B cell (primary cell): Measurements from ENCODE around the gene ADCY2. TPM values are rescaled to one million over a fixed set of nuclear protein-coding genes. Genes with fewer than 3 reads are reported as not detected.

Experiments
- ATAC-seq: fragments of 200-7000 bp; cut with Tn5 transposase; one replicate; pipeline ENCODE4 v1.10.0; 2021; ENCODE audit warnings: low read depth, mild to moderate bottlenecking, moderate number of reproducible peaks, moderate library complexity
- CTCF ChIA-PET: fragments of 350-600 bp; sonication (Branson Sonifier 250); formaldehyde crosslinking; loops from one replicate; lab custom pipeline; 2021; ENCODE audit warnings: antibody characterized with exemption, inconsistent platforms; lab: Charles Lee
- POLR2A ChIA-PET: fragments of 350-600 bp; sonication (Branson Sonifier 250); formaldehyde crosslinking; loops from one replicate; lab custom pipeline; 2021; ENCODE audit warnings: antibody characterized with exemption; lab: Charles Lee
- DNase-seq: peaks from one replicate; pipeline ENCODE4 v3.0.0; 2013
- H2AFZ ChIP-seq: 2 replicates; pipeline ENCODE4 v1.6.1; 2012; ENCODE audit warnings: mild to moderate bottlenecking, low read depth, low read length; ENCODE audit not compliant: insufficient read depth, poor library complexity, severe bottlenecking
- H3K27ac ChIP-seq, 2 donors: 1 replicate in 1 of 2; 2 replicates in 1 of 2; pipeline ENCODE4 v1.5.1; 2012 to 2013; ENCODE audit warnings: low read length in 2 of 2, mild to moderate bottlenecking in 2 of 2, moderate library complexity in 1 of 2
- H3K27me3 ChIP-seq, 4 experiments: fragments of 200-600 bp in 1 of 4; sonication (generic) in 1 of 4; replicated peaks in 1 of 4; 1 replicate in 2 of 4; 2 replicates in 2 of 4; pipeline versions ENCODE4 v1.6.1 to v1.7.0; 2013 to 2016; ENCODE audit warnings: low read length in 3 of 4, mild to moderate bottlenecking in 2 of 4, mixed read lengths in 1 of 4, moderate library complexity in 1 of 4; ENCODE audit not compliant: insufficient read depth in 4 of 4, control insufficient read depth in 3 of 4; ENCODE audit errors: control extremely low read depth in 1 of 4
- H3K36me3 ChIP-seq, 2 experiments: replicated peaks in 1 of 2; 1 replicate in 1 of 2; 2 replicates in 1 of 2; pipeline versions ENCODE4 v1.6.1 to v1.7.1; 2013; ENCODE audit warnings: low read length in 1 of 2; ENCODE audit not compliant: insufficient read depth in 2 of 2, control insufficient read depth in 1 of 2; ENCODE audit errors: control extremely low read depth in 1 of 2, extremely low read depth in 1 of 2
- H3K4me1 ChIP-seq, 2 donors: fragments of 200-600 bp in 1 of 2; sonication (generic) in 1 of 2; 1 replicate in 1 of 2; 2 replicates in 1 of 2; pipeline versions ENCODE4 v1.5.1 to v1.6.1; 2013 to 2017; ENCODE audit warnings: low read length in 2 of 2; ENCODE audit not compliant: control insufficient read depth in 2 of 2, insufficient read depth in 2 of 2
- H3K4me2 ChIP-seq: replicated peaks from 2 replicates; pipeline ENCODE3; 2012; ENCODE audit warnings: mild to moderate bottlenecking, low read depth, low read length; ENCODE audit not compliant: poor library complexity, severe bottlenecking
- H3K4me3 ChIP-seq, 5 experiments: fragments of 200-600 bp in 1 of 5; sonication (generic) in 1 of 5; 1 replicate in 3 of 5; 2 replicates in 2 of 5; pipeline versions ENCODE4 v1.5.1 to v1.7.0; 2011 to 2016; ENCODE audit warnings: low read length in 4 of 5, mild to moderate bottlenecking in 4 of 5, low read depth in 2 of 5, control low read depth in 1 of 5, moderate library complexity in 1 of 5; ENCODE audit not compliant: insufficient read depth in 1 of 5; ENCODE audit errors: control extremely low read depth in 1 of 5, extremely low read depth in 1 of 5
- H3K79me2 ChIP-seq: fragments of 200-600 bp; sonication (generic); one replicate; pipeline ENCODE4 v1.6.0; 2016; ENCODE audit warnings: low read length; ENCODE audit not compliant: control insufficient read depth, insufficient read depth
- H3K9ac ChIP-seq: fragments of 200-600 bp; sonication (generic); 2 replicates; pipeline ENCODE4 v1.6.1; 2017; ENCODE audit warnings: mild to moderate bottlenecking, low read length, moderate library complexity
- H3K9me3 ChIP-seq, 3 donors: one replicate each; pipeline versions ENCODE4 v1.6.1 to v1.7.1; 2013; ENCODE audit warnings: low read length in 2 of 3; ENCODE audit not compliant: control insufficient read depth in 2 of 3, insufficient read depth in 1 of 3; ENCODE audit errors: control extremely low read depth in 1 of 3
- H4K20me1 ChIP-seq: 2 replicates; pipeline ENCODE4 v1.6.0; 2012; ENCODE audit warnings: mild to moderate bottlenecking, low read length; ENCODE audit not compliant: insufficient read depth, control insufficient read depth, poor library complexity, severe bottlenecking
- H3K27ac Mint-ChIP-seq: one replicate; pipeline ENCODE4 v1.8.0; 2021; ENCODE audit warnings: mixed read lengths
- H3K27me3 Mint-ChIP-seq: one replicate; pipeline ENCODE4 v1.8.0; 2021; ENCODE audit warnings: mixed read lengths
- H3K4me1 Mint-ChIP-seq: one replicate; pipeline ENCODE4 v1.8.0; 2021; ENCODE audit warnings: mixed read lengths
- H3K4me3 Mint-ChIP-seq: one replicate; pipeline ENCODE4 v1.8.0; 2021; ENCODE audit warnings: mixed read lengths
- H3K9me3 Mint-ChIP-seq: one replicate; pipeline ENCODE4 v1.8.0; 2022; ENCODE audit warnings: mixed read lengths; ENCODE audit not compliant: insufficient read depth
- EZH2 ChIP-seq: IDR thresholded peaks from 2 replicates; pipeline ENCODE4 v1.6.1; 2012; ENCODE audit warnings: borderline replicate concordance, low read depth, mild to moderate bottlenecking, moderate library complexity, low read length; ENCODE audit not compliant: insufficient read depth, poor library complexity, severe bottlenecking
- WGBS: methylation state at CpG from one replicate; pipeline ENCODE4 v1.1.5; 2013; ENCODE audit warnings: missing lambda C conversion rate; ENCODE audit not compliant: insufficient coverage; 5-methylcytosine and 5-hydroxymethylcytosine counted together
- intact Hi-C: fragments of 100-400 bp; cut with micrococcal nuclease; formaldehyde crosslinking; loops from one replicate; pipeline ENCODE4 v1.10.0; 2022
- polyA plus RNA-seq: library from polyadenylated mRNA; depleted of rRNA; stranded (reverse); fragments of >200 nt; gene quantifications from 2 replicates; pipeline ENCODE4 v1.2.3, GENCODE V29; 2012
- total RNA-seq, 2 donors: library from RNA; stranded (reverse); fragments of 120-200 nt in 1 of 2; gene quantifications; 1 replicate in 1 of 2; 2 replicates in 1 of 2; pipeline versions ENCODE4 v1.2.3 to v1.2.4, GENCODE V29; 2013 to 2022
- TF ChIP-seq, protein P1 (sequence below): fragments of 200-600 bp; IDR thresholded peaks from one replicate; pipeline ENCODE4 v1.8.0; 2022; ENCODE audit warnings: antibody characterized with exemption, mild to moderate bottlenecking

The ADCY2 gene
- total and polyA plus RNA-seq, 2 donors (not counting 1 experiment from before 2014, with no cell fraction given): not detected

DNA sequence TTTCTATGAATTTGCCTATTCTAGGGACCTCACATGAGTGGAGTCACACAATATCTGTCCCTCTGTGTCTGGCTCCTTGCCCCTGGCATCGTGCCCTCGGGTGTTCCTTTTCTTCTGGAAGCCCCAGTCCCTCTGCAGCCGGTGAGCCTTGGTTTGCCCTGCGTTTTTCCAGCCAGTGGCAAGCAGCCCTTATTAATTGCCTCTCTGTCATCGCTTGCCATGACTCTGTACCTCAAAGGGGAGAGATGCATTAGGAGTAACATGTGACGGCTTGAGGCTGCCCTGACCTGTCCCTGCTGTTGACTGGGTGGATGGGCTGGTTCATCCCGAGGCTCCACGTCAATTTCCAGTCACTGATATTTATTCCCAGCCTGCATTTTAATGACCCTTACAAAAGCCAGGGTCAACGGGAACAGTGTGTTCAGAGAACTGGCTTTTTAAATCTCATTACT, 367.7 kb downstream of the ADCY2 start:
- CTCF ChIA-PET: no interaction called here
- intact Hi-C loops: no loop called here

DNA sequence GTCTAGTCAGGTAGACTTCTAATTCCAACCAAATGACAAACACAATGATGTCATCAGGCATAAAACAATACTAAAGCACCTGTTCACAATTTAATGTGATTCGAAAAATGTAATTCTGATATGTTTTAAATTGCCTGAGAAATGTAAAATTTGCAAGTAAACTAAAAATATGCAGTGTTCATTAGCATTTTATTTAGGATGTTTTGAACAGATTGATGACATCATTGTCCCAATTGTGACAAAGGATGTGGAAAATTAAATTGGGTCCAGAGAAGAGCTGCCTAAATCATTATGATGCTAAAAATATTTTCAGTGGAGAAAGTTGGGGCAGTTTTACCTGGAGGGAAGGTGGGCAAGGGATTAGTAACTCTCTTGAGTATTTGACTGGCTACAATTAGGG, 368.5 kb downstream of the ADCY2 start:
- peaks cover 14% of the 10 kb centered on the region for H3K27me3 Mint-ChIP-seq
- no CpG with 5 or more reads among the region's 1 CpG for WGBS
- ATAC-seq: no peak
- ChIA-PET CTCF (no interaction called here), POLR2A (no interaction called here)
- intact Hi-C loops: no loop called here
- no peaks in the 10 kb centered on the region for H3K79me2 ChIP-seq
- no peak overlapping the region for H3K27ac ChIP-seq
- H2AFZ ChIP-seq: no peak overlapping the region
- no peak overlapping the region for H3K9ac ChIP-seq
- no peaks in the 10 kb centered on the region for H3K4me1 Mint-ChIP-seq
- DNase-seq: no peak
- no peaks in the 10 kb centered on the region for H3K27me3 ChIP-seq
- TF ChIP-seq, protein P1, sequence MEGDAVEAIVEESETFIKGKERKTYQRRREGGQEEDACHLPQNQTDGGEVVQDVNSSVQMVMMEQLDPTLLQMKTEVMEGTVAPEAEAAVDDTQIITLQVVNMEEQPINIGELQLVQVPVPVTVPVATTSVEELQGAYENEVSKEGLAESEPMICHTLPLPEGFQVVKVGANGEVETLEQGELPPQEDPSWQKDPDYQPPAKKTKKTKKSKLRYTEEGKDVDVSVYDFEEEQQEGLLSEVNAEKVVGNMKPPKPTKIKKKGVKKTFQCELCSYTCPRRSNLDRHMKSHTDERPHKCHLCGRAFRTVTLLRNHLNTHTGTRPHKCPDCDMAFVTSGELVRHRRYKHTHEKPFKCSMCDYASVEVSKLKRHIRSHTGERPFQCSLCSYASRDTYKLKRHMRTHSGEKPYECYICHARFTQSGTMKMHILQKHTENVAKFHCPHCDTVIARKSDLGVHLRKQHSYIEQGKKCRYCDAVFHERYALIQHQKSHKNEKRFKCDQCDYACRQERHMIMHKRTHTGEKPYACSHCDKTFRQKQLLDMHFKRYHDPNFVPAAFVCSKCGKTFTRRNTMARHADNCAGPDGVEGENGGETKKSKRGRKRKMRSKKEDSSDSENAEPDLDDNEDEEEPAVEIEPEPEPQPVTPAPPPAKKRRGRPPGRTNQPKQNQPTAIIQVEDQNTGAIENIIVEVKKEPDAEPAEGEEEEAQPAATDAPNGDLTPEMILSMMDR: no peak
- TF ChIP-seq EZH2: no peak
- no peaks in the 10 kb centered on the region for H3K36me3 ChIP-seq
- H3K4me2 ChIP-seq: no peak overlapping the region
- H3K9me3 Mint-ChIP-seq: peaks cover 2% of the 10 kb centered on the region
- no peak overlapping the region for H3K4me3 Mint-ChIP-seq
- H3K4me3 ChIP-seq: no peak overlapping the region
- no peaks in the 10 kb centered on the region for H3K9me3 ChIP-seq
- H3K4me1 ChIP-seq: no peaks in the 10 kb centered on the region
- H3K27ac Mint-ChIP-seq: no peak overlapping the region
- H4K20me1 ChIP-seq: no peaks in the 10 kb centered on the region

More for the DNA sequence above, 367.7 kb downstream of the ADCY2 start:
- Histone ChIP-seq H2AFZ (no peak overlapping the region), H3K27ac (no peak overlapping the region), H3K27me3 (no peaks in the 10 kb centered on the region), H3K9me3 (no peaks in the 10 kb centered on the region), H3K36me3 (no peaks in the 10 kb centered on the region), H3K4me3 (no peak overlapping the region), H4K20me1 (no peaks in the 10 kb centered on the region), H3K4me2 (no peak overlapping the region), H3K4me1 (no peaks in the 10 kb centered on the region), H3K9ac (no peak overlapping the region), H3K79me2 (no peaks in the 10 kb centered on the region)
- DNase-seq (no peak), ATAC-seq (no peak)
- POLR2A ChIA-PET: no interaction called here
- H3K4me3 Mint-ChIP-seq: no peak overlapping the region
- WGBS: 88% methylated on average over 7 of the region's 9 CpGs
- H3K9me3 Mint-ChIP-seq: peaks cover 2% of the 10 kb centered on the region
- H3K27ac Mint-ChIP-seq: no peak overlapping the region
- peaks cover 13% of the 10 kb centered on the region for H3K27me3 Mint-ChIP-seq
- no peak for TF ChIP-seq EZH2
- TF ChIP-seq, protein P1: no peak
- H3K4me1 Mint-ChIP-seq: no peaks in the 10 kb centered on the region
